Stimulated activated CD8-positive, alpha-beta memory T cell treated with anti-CD3 and anti-CD28 coated beads, Interleukin-12 subunit alpha, Interleukin-12 subunit beta, amount 100 ng/mL, for 4 hours (primary cell): Measurements from ENCODE around the gene DOCK10.

Source experiments
- DNase-seq: peaks from one replicate; pipeline ENCODE4 v3.0.0-alpha.2; 2020; ENCODE audit warnings: low read depth

DOCK10 gene

DNA sequence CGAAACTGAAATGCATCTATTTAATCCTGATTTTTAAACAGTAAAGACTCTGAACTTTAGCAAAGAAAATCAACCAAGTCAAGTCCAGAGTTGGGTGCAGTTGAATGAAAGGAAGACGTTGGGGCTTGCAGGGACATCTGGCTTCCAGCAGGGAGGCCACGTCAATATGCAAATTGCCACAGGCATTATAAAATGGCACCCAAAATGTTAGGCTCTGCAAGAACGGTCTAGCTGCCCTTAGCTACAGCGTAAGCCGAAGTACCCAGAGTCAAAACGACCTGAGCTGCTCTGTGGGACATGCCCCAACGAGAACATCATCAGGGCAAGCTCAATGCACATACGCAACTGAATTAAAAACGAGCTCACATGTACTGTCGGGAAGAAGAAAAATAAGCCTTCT is 30.7 kb downstream of the DOCK10 start:
- no peak for DNase-seq

DNA sequence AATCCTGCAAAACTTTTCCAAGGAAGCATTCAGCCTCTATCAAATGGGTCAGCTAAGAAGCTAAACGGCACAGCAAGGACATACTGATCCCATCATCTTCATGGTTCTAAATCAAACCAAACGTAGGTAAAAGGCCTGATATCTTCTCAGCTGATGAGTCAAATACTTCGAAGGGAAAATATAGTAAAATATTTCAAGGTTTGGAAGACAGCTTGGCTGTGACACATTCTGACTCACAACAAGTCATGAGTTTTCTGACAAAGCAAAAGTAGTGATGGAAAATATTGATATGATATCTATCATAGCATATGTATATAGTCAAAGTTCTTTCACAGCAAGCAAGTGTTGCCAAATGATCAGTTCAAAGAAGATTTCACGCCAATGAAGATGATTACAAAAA is 31.5 kb downstream of the DOCK10 start:
- DNase-seq, result no peak

DNA sequence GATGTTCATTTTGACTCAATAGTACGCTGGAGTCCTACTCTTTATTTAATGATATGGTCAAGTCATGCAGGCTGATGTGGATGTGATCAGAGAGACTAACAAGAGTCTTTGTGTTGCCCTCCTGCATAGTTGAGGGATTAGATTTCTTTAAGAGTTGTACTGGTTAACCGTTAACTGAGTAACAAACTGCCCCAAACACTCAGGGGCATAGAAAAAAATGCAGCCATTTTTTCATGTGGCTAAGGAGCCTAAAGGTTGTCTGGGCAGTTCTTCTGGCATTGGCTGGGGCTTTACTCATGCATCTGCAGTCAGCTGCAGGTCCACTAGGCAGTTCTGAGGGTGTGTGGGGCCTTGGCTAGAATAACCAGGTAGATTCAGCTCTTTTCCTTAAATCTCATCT is 32.5 kb downstream of the DOCK10 start:
- no peak for DNase-seq

DNA sequence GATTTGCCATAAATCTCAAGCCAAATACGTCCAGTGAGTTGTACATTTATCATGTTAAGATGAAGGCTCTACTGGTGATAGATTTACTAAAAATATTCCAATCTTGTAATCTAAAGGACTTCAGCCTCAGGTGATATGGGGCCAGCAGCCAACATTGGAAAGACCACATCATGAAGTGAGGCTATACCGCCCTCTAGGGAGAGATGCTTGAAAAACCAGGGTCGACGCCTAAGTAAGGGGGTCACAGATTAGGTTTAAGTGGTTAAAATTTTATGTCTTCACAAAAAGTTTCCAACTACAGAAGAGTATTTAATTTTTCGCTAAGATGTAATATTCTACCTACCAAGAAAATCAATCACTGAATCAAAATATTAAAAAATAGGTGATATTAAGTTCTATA is 33.3 kb downstream of the DOCK10 start:
- DNase-seq, result no peak

DNA sequence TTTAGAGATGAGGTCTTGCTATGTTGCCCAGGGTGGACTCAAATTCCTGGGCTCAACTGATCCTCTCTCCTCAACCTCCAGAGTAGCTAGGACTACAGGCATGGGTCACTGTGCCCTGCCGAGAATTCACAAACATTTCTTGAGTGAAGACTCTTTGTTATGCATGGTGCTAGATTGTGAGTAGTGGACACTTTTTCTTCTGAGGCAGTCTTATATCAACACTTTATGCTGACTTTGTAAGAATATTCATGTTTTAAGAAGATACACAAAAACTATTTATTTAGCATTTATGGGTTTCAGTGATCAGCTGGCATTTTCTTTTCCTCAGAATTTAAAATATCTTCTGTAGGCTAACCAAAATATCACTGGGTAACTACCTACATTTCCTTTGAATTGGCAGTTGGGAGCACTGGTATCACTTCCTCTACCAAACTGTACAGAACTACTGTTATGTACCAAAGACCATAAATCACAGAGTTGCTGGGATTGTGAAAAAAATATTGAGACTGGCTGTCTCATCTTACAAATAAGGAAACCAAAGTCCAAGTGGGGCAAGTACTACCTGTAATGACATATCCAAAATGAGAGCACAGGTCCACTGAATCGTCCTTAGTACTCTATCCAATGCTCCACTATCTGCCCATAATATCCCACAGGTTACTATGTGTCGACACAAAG is 34.0 kb downstream of the DOCK10 start:
- no peak for DNase-seq

DNA sequence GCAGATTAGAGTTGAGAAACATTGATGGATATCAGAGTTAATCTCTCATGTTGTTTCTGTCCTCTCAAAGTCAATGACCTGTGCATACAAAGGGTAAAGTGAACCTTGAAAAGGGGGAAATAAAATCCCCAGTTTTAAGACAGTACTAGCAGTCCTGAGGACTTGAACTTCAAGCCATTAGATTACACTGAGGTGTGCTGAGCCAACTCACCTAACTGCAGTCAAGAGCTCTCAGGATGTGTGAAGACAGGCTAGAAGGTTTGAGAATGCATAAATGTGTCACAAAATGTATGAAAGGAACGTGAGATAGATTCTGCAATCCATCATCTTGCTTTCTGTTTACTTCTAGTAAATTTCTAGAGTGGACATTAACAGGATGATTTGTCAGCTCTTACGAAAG is 35.5 kb downstream of the DOCK10 start:
- DNase-seq, result no peak

DNA sequence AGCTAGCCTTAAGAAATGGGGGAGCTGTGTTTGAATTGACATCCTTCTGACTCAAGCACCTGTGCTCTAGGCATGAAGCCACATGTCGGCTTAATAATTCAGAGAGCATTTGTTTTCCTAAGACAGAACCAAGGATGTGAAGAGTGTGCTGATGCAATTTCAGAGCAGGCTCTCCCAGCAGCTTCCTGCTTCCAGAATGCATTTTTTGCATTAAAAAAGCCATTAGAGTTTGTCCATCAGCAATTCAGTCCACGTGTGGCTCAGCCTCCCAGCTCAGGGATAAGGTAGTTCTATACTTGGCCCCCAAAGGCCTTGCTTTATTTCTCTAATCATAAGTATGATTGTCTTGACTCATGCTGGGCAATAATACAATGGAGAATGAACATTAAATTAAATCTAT is 37.7 kb downstream of the DOCK10 start:
- DNase-seq, result no peak

DNA sequence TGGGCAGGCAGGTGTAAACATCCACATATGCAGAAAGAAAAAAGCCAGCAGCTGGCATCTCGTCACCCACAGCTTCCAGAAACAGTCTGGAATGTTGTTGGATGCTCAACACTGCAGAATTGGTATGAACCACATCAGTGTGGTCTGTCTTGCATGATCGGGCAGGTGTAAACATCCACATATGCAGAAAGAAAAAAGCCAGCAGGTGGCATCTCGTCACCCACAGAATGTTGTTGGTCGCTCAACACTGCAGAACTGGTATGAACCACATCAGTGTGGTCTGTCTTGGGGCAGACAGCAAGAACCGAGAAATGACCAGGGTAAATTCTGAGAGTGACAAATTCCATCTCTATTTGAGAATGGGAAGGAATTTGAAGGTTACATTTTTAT is 39.6 kb downstream of the DOCK10 start:
- DNase-seq, result no peak

DNA sequence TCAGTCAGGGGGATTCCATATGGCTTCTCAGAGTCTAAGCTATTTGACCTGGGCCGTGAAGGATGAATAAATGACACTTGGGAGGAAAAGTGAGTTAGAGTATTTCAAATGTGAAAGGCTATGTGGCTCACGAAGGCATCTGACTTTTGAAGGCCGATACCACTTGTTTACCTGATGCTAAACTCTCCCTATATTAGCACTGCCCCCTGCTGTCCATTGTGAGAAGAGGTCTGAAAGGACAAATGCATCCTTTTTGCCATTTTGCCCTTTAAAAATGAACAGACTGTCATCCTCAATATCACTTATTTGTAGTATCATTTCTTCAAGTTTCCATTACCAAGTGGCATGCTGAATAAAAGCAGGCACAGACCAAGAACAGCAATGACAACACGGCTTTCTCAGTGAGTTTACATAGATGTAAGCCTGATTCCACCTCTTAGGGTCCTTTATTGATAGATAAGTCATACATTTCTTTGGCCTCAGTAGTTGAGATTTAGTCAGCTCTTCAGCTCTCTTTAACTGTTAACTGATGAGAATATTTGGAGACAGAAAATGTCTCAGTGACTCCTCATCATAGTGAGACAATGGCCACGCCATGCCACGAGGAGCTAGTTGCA is 40.1 kb downstream of the DOCK10 start:
- DNase-seq, result peak; percentile 30

DNA sequence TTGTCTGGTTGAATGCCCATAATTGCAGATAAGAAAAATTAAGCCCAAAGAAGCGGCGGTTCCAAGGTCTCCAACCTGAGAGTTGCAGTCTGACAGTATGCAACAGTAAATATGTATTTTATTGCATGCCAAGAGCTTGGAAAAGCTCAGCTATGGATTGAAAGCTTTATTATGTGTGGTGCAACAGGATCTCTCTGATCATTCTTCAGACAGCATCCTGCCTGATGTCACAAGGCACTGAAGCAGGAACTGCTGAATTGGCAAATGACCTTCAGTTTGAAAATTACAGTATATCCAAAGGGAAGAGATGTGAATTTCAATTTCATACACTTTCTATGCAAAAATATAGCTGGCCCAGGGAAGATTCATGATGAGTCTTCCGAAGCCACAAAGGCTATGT is 42.5 kb downstream of the DOCK10 start:
- DNase-seq, result no peak

DNA sequence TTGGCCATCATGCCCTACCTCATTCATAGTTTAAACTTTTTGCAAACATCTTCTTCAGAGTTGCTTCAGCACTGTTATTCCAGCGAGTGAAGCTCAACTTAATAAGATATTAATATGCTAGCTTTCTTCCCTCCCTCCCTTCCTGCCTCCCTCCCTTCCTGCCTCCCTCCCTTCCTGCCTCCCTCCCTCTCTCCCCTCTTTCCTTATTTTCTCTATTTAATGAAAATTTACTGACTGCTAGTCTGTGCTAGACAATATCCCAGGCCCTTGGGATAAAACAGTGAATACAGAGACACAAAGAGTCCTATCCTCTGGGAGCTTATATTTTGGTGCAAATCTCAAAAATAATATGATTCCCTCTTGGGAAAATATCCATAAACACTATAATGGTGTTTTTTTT is 42.9 kb downstream of the DOCK10 start:
- no peak for DNase-seq

DNA sequence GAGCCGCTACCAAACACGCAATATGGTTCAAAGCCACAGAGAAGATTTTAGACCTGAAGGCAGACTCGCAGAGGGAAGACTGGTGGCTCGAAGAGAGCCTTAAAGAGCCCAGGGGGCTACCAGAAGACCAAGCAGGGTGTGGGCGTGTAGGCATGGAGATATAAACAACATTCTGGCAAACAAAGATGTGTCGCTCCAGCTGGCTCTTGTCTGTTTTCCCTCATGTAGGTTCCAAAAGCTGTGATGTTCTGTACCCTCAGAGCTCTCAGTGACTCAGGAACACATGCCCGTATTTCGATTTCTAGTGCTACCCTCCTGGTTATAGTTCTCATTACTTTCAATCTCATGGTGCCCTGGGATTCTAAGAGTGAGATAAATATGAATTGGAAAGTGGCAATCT is 44.5 kb downstream of the DOCK10 start:
- no peak for DNase-seq

DNA sequence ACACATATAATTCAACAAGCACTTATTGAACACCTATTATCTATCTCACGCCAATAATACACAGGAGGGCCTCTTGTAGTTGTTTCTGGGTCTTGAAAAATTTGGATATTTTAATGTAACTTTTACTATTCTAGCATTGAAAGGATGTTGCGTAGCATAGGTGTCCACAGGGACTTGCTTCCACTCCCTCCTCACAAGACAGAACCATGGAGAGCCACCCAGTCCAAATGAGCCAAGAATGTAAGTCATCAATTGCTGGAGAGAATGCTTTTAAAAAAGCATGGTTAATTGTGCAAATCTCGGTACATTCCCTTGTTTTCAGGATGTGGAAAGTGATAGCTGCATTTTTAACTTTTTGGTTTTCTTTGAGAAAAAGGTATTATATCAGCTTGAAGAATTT is 46.8 kb downstream of the DOCK10 start:
- no peak for DNase-seq

DNA sequence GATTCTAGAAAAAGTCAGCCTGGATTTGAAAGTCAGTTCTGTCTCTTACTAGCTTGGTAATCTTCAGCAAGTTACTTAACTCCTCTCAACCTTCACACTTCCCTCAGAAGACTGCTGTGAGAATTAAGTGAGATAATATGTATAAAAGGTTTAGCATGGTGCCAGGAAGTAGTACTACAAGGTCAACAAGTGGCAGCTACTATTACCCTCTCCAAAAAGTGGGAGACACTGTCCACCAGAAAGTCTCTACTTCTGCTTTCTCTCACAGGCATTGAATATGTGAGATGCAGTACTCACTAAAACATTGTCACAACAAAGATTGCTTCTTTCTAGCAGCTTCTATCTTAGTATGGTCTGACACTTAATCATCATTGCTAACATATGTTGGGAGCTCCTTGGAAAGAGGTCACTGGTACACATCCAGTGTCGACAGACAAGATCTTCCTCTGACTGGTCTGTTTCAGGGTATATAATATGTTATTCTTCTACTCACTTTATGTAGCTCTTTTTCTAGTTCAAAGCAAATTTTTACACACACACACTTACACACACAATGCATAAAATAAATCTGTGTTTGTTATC is 47.9 kb downstream of the DOCK10 start:
- no peak for DNase-seq

DNA sequence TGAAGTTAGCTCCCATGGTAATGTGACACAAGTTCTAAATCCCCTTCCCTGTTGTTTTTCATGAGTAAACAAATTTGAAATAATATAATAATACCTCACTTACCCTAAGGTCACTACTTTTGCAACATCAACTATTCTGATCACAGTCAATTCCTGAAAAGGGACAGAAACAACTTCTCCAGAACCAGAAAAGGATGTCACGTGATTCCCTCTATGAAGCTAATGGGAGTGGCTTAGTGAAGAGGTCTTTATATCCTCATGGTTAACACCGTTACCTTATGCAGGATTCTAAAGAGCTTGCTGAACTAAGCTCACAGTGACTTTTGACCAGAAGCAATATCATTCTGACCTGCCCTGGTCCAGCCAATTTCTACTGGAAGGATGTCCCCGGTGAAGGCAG is 51.6 kb downstream of the DOCK10 start:
- DNase-seq, result no peak

DNA sequence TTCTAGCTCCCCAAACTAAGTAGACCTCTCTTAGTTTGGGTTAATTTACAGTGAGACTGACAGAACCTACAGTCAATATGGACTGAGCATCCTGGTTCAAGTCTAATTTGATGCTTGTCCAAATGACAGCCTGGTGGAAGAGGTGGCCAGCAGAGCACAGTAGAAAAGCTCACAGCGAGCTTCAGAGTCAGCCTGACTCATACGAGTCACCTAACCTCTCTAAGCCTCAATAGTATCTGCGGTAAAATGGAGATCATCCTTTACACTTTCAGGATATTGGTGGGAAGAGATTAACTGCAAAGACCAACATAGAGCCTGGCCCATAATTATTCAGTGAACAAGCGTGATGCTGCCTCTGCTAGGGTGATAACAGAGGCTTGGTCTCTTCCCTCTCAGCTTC is 54.5 kb downstream of the DOCK10 start:
- no peak for DNase-seq

DNA sequence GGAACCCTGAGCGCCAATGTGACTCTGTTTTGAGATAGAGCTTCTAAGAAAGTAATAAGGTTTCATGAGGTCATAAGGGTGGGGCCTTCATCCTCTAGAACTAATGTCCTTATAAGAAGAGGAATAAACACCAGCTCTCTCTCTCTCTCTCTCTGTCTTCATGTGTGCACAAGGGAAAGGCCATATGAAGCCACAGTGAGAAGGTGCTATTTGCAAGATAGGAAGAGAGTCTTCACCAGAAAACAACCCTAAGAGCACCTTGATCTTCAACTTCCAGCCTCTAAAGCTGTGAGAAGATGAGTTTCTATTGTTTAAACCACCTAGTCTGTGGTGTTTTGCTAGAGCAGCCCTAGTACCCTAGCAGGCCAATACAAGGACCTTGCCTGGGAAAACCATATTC is 55.8 kb downstream of the DOCK10 start:
- no peak for DNase-seq

DNA sequence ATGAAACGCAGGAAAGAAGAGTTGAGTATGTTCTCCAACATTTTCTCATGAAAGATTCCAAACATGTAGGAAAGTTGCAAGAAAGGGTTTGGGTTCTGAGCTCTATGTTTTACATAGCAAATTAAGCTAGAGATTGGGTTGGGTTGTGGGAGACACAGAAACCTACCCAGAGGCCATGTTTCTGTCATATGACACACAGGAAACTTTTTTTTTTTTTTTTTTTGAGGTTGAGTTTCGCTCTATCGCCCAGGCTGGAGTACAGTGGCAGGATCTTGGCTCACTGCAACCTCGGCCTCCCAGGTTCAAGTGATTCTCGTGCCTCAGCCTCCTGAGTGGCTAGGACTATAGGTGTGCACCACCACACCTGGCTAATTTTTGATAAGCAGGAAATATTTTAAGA is 57.6 kb downstream of the DOCK10 start:
- no peak for DNase-seq

DNA sequence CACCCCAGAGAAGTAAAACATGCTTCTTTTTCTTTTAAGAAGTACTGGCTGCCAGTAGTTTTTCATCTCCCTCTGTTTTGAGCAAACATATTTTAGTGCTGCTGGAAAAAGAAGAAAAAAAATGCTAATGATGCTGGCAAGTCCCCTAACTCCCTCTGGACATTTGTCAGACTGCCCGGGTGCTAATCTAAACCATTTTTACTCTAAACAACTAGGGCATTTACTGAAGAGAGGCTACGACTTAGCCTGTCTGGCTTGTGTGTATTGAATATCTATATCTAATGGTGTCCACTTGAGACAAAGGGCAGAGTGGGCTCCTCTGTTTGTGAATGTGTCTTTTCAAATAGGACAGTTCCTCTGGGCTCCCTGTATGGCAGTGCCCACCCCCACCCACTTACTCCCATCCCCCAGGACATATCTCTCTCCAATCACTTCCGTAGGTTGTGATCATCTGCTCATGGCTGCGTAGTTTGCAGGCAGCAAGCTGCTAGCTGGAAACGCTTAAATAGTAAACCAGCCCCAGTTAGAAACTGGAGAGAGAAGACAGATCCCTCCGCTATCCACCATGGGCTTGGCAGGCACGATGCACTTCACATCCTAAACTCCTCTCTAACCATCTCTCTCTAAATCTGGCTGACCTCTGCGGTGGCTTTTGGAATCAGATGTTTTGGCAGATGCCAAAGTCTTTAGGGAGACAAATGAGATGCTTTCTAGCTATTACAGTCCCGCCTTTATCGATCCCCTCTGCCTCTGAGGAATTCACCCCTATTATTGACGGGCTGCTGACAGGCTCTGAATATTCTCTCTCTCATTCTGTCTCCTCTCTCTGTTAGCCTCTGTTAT is 58.3 kb downstream of the DOCK10 start:
- DNase-seq, result no peak

DNA sequence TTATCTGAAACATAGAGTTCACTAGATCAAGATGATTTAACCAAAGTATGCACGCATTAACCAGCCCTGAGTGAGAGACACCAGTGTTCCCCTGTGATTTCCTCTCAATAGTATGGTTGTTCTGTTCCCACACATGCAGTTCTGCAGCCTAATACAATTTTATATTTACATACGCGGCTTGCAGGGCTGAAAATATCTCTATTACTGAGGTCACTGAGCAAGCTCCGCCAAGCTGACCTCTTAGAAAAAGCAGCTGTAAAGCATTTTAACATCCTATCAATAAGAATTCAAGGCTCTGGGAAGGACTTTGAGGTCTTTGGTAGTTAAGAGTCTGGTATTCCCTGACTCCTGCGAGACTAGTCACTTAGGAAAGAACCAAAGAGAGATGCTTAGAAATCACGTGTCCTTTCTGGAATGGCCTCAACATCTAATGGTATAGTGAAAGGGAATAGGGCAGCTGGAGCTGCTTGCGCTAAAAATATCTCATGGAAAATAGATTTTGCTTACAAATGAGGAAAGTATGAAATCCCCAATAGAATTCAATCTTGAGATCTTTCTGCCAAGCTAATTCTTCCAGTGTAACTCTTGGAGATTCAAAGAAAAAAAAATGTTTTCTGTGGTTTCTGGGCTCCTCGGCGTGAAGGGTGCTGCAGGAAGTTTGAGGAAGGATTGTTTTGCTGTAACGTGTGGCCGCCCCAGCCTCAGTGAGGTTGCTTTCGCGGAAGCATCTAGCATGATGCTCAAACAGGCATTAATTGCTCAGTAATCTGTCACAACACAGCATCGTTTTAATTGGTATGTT is 59.2 kb downstream of the DOCK10 start:
- peak; percentile 8 for DNase-seq

DNA sequence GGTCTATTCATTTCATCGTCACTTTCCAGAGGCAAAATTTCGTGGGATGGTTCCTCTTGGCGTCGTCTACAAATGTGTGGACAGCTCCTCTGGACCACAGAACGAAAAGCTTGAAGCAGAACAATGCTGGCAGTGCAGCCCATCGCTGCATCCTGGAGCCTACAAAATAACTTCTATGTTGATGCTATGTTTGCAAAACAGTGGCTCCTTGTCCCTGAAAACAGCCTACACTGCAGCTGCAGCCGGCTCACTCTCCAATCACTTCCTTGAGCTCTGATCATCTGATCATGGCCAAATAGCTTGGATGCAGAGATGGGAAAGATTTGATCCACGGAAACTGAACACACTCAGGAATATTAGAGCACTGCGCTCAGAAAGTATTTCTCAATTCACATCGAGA is 60.0 kb downstream of the DOCK10 start:
- no peak for DNase-seq
